BE2C (cell line): ENCODE results near the gene ATP10A.

ENCODE experiments used
- DNase-seq: peaks from one replicate; pipeline ENCODE4 v3.0.0-alpha.2; 2020
- H3K27me3 ChIP-seq: fragments of 250-450 bp; sonication (Bioruptor Pico); 2 replicates; pipeline ENCODE4 v1.5.1; 2020; ENCODE audit warnings: mild to moderate bottlenecking
- H3K36me3 ChIP-seq: fragments of 250-450 bp; sonication (Bioruptor Pico); 2 replicates; pipeline ENCODE4 v1.5.1; 2020; ENCODE audit warnings: mild to moderate bottlenecking
- H3K4me1 ChIP-seq: fragments of 250-450 bp; sonication (Bioruptor Pico); 2 replicates; pipeline ENCODE4 v1.5.1; 2020
- H3K4me3 ChIP-seq: 2 replicates; pipeline ENCODE4 v1.5.1; 2011; ENCODE audit warnings: low read depth, low read length
- H3K9me3 ChIP-seq: fragments of 250-450 bp; sonication (Bioruptor Pico); 2 replicates; pipeline ENCODE4 v1.5.1; 2020
- TF ChIP-seq, protein P1 (sequence below): IDR thresholded peaks from 2 replicates; pipeline ENCODE4 v1.5.1; 2012; ENCODE audit warnings: mild to moderate bottlenecking, low read depth, low read length

The ATP10A gene

DNA sequence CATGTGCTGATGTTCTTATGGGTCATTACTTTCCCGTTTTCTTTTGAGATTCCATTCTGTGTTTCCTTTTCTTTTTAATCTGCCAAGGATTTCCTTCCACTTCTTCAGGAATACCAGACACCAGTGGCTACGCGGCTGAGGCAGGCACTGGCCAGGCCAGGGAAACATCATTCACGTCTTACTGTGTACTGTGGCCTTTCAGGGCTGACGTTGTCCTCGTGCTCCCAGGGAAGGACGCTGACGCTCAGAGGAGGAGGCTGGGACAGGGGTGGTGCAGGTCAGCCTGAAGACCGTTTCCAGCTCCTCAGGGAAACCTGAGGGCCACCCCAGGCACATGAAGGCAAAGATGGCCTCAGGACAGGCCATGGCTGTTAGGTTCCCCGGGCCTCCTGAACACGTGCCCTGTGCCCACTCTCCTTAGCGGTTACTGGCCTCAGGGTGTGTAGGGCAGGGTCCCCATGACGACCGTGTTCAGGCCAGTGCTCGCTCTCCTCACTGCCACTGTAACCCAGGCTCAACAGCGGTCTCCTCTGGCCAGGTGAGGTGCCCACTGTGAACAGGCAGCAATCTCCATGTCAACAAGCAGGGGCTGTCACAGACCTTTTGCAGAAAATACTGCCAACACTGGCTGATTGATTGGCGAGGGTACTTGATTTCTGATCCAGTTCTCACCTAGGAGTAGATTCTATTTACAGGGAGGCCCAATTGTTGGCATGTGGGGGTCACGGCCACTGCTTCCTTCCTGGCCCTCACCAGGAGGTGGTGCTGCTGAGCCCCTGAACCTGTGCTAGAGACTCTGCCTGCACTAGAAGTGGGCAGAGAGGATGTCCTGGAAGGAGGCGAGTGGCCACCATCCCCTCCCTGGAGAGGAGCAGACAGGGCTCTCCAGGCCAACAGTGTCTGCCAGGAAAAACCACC, 169.5 kb downstream of the ATP10A start:
- DNase-seq: no peak

DNA sequence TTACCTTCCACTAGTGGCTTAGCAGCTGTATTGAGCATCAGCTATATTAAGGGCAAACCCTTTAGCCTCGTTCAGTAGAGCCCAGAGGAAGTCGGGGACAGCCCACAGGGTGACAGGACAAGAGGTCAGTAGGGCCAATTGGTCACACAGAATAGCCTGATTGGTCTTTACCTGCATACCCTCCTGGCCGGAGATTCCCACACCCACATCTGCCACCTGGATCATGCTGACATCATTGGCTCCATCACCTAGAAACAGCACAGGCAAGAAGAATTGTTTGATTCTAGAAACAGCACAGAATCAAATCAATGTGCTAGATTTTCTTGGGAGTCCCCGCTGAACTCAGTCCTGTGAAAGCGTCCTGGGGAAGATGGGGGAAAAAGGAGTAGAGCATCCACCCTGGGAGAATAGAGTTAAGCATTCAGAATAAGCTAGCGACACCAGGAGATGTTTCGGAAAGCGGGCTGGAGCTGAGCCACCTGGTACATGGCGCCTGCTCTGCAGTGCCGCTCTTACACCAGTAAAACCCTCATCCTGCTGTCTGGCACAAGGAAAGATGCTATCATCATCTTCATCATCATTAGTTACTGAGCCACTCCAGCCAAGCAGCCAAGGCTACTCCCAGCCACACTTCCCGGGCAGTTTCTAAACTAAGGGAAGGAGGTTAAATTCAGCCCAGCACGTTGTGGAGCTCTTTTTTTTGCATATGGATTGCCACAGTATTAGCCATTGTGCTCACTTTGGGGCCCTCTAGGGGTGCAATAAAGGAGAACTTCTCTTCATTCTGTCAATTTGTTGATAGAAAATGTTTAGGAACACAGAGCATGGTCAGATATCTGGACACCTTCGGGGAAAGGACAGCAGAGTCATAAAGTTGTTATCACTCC, 171.3 kb downstream of the ATP10A start:
- no peak overlapping the region for H3K4me3 ChIP-seq
- DNase-seq: no peak
- no peaks in the 10 kb centered on the region for H3K36me3 ChIP-seq
- H3K4me1 ChIP-seq: no peaks in the 10 kb centered on the region
- H3K9me3 ChIP-seq: no peaks in the 10 kb centered on the region; the same call in 1 of the 2 replicates
- H3K27me3 ChIP-seq: no peaks in the 10 kb centered on the region
- TF ChIP-seq, protein P1, sequence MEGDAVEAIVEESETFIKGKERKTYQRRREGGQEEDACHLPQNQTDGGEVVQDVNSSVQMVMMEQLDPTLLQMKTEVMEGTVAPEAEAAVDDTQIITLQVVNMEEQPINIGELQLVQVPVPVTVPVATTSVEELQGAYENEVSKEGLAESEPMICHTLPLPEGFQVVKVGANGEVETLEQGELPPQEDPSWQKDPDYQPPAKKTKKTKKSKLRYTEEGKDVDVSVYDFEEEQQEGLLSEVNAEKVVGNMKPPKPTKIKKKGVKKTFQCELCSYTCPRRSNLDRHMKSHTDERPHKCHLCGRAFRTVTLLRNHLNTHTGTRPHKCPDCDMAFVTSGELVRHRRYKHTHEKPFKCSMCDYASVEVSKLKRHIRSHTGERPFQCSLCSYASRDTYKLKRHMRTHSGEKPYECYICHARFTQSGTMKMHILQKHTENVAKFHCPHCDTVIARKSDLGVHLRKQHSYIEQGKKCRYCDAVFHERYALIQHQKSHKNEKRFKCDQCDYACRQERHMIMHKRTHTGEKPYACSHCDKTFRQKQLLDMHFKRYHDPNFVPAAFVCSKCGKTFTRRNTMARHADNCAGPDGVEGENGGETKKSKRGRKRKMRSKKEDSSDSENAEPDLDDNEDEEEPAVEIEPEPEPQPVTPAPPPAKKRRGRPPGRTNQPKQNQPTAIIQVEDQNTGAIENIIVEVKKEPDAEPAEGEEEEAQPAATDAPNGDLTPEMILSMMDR: no peak

More for the DNA sequence above, 169.5 kb downstream of the ATP10A start:
- TF ChIP-seq, protein P1: peak; percentile 25
- H3K4me1 ChIP-seq: no peaks in the 10 kb centered on the region
- H3K9me3 ChIP-seq: no peaks in the 10 kb centered on the region; the same call in 1 of the 2 replicates
- H3K27me3 ChIP-seq: no peaks in the 10 kb centered on the region
- H3K4me3 ChIP-seq: no peak overlapping the region
- no peaks in the 10 kb centered on the region for H3K36me3 ChIP-seq

DNA sequence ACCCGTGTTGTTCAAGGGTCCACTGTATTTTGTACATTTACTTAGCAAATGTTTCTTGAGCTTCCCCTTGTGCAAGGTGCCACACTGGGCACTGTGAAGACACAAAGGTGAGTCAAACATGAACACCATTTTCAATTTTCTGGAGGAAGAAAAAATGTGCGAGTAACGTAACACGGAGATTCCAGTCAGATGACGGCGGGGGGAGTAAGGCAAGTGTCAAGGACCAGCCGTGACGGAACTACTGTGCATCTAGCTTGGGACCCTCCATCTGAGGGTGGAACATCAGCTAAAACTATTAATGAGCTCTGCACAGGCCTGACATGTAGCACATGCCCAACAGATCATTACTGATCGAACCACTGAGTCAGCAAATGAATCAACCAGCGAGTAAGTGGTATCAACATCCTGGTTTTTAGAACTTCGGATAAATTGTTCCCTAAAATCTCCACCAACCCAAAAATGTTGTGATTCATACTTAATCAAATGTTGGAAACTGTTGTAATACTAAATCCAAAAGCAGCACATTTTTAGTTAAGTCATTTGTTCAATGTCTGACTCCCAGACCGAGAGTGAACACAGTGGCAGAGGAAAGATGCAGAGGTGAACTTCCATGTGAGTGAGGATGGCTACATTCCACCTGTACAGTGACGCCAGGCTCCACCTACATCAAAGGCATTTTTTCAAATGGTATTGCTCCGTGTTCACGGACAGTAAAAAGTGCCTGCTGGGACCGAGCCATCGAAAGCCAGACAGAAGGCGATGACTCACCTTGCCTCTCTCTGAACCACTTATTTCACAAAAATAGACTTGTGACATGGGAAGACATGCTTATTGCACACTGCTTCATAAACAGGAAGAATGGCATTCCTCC, 172.2 kb downstream of the ATP10A start:
- Histone ChIP-seq H3K9me3 (no peaks in the 10 kb centered on the region; the same call in 1 of the 2 replicates), H3K4me3 (no peak overlapping the region), H3K4me1 (no peaks in the 10 kb centered on the region), H3K27me3 (no peaks in the 10 kb centered on the region), H3K36me3 (no peaks in the 10 kb centered on the region)
- TF ChIP-seq, protein P1: no peak
- no peak for DNase-seq

DNA sequence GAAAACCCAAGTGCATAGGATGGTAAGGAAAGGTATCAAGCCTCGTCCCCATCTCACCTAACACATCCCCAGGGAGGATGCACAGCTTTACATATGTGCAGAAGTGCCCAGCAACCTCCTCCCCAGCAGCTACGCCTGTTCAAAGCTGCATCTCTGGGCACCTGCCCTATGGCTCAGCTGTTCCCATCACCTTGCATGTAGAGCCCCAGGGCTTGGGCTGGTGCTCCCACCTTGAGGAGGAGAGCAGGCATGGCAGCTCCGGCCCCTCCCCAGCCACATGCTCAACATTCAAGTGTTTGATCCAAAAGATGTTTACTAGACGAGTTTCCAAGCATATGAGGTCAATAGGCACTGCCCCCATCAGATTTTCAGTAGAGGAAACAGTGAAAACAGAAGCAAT, 173.5 kb downstream of the ATP10A start:
- no peak for DNase-seq
- H3K27me3 ChIP-seq: no peaks in the 10 kb centered on the region
- TF ChIP-seq, protein P1: no peak

DNA sequence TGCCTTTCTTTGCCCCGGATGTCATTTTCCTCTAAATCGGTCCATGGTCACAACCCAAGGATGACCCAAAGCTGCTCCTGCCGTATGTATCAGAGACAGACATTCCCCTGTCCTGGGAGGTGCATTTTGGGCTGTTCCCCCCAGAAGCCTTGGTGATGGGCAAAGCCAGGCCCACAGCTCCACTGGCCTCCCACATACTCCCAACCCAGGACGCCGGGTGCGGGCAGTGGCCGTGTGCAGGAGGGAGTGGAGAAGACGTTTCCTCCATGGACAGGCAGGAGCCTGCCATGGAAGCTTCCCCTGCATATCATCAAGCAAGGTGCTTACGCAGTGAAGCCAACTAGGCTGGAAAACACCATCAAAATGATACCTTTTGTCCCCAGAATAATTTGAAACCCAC, 175.0 kb downstream of the ATP10A start:
- Histone ChIP-seq H3K36me3 (no peaks in the 10 kb centered on the region), H3K4me1 (no peaks in the 10 kb centered on the region), H3K4me3 (no peak overlapping the region), H3K27me3 (no peaks in the 10 kb centered on the region), H3K9me3 (no peaks in the 10 kb centered on the region; the same call in 1 of the 2 replicates)
- TF ChIP-seq, protein P1: no peak
- DNase-seq: no peak

More for the DNA sequence above, 173.5 kb downstream of the ATP10A start:
- no peaks in the 10 kb centered on the region for H3K36me3 ChIP-seq
- H3K4me1 ChIP-seq: no peaks in the 10 kb centered on the region
- H3K9me3 ChIP-seq: no peaks in the 10 kb centered on the region; the same call in 1 of the 2 replicates
- H3K4me3 ChIP-seq: no peak overlapping the region
